Nephron progenitor cell (in vitro differentiated cells): ENCODE measurements around the gene NDUFS7.

Experiments used
- DNase-seq: peaks from one replicate; pipeline ENCODE4 v3.0.0; 2021
- H3K27ac Mint-ChIP-seq: 2 replicates; pipeline ENCODE4 v1.8.0; 2021; ENCODE audit warnings: mild to moderate bottlenecking, moderate library complexity, mixed read lengths
- H3K27me3 Mint-ChIP-seq: 2 replicates; pipeline ENCODE4 v1.8.0; 2021; ENCODE audit warnings: mild to moderate bottlenecking, low read depth, mixed read lengths; ENCODE audit not compliant: poor library complexity
- H3K36me3 Mint-ChIP-seq: 2 replicates; pipeline ENCODE4 v1.8.0; 2021; ENCODE audit warnings: low read depth, mixed read lengths
- H3K4me1 Mint-ChIP-seq: 2 replicates; pipeline ENCODE4 v1.8.0; 2021; ENCODE audit warnings: mixed read lengths
- H3K4me3 Mint-ChIP-seq: 2 replicates; pipeline ENCODE4 v1.8.0; 2021; ENCODE audit warnings: mild to moderate bottlenecking, moderate library complexity, mixed read lengths
- H3K9me3 Mint-ChIP-seq: 2 replicates; pipeline ENCODE4 v1.8.0; 2021; ENCODE audit warnings: mild to moderate bottlenecking, moderate library complexity, mixed read lengths
- CTCF ChIP-seq: fragments of 200-600 bp; sonication (generic); IDR thresholded peaks from 2 replicates; pipeline ENCODE4 v1.5.0; 2021; ENCODE audit warnings: antibody characterized with exemption

Gene NDUFS7

GRCh38 chr19:1411255-1412191, 27.8 kb downstream of the NDUFS7 start:
- peak overlapping the region; percentile 91 for H3K4me3 Mint-ChIP-seq
- peak overlapping the region; percentile 29 for H3K27ac Mint-ChIP-seq
- DNase-seq = no peak
- peaks cover 4% of the 10 kb centered on the region for H3K27me3 Mint-ChIP-seq
- peaks cover 64% of the 10 kb centered on the region for H3K4me1 Mint-ChIP-seq
- peaks cover 12% of the 10 kb centered on the region for H3K36me3 Mint-ChIP-seq
- no peak for TF ChIP-seq CTCF
- no peaks in the 10 kb centered on the region for H3K9me3 Mint-ChIP-seq

- H3K9me3 Mint-ChIP-seq = no peaks in the 10 kb centered on the region
- H3K27ac Mint-ChIP-seq = no peak overlapping the region
- no peaks in the 10 kb centered on the region for H3K27me3 Mint-ChIP-seq
- H3K4me3 Mint-ChIP-seq = no peak overlapping the region
- H3K4me1 Mint-ChIP-seq = peaks cover 73% of the 10 kb centered on the region
- H3K36me3 Mint-ChIP-seq = peaks cover 14% of the 10 kb centered on the region
- DNase-seq = no peak
- no peak for TF ChIP-seq CTCF
Observed at GRCh38 chr19:1412323-1412923, 28.7 kb downstream of the NDUFS7 start.

- Mint-ChIP-seq H3K9me3 (no peaks in the 10 kb centered on the region), H3K36me3 (peaks cover 17% of the 10 kb centered on the region), H3K4me3 (no peak overlapping the region), H3K27ac (peak overlapping the region; percentile 32), H3K4me1 (peaks cover 81% of the 10 kb centered on the region), H3K27me3 (no peaks in the 10 kb centered on the region)
- TF ChIP-seq CTCF = no peak
- DNase-seq = no peak
Observed at GRCh38 chr19:1412995-1413800, 29.5 kb downstream of the NDUFS7 start.

GRCh38 chr19:1416014-1416841, 32.5 kb downstream of the NDUFS7 start:
- H3K4me1 Mint-ChIP-seq = peaks cover 72% of the 10 kb centered on the region
- no peaks in the 10 kb centered on the region for H3K9me3 Mint-ChIP-seq
- DNase-seq = no peak
- no peak for TF ChIP-seq CTCF
- H3K36me3 Mint-ChIP-seq = peaks cover 26% of the 10 kb centered on the region
- peak overlapping the region; percentile 80 for H3K27ac Mint-ChIP-seq
- peak overlapping the region; percentile 66 for H3K4me3 Mint-ChIP-seq
- no peaks in the 10 kb centered on the region for H3K27me3 Mint-ChIP-seq

- TF ChIP-seq CTCF = no peak
- Mint-ChIP-seq H3K27ac (peak overlapping the region; percentile 87), H3K4me3 (peak overlapping the region; percentile 55), H3K36me3 (peaks cover 27% of the 10 kb centered on the region), H3K4me1 (peaks cover 69% of the 10 kb centered on the region), H3K9me3 (no peaks in the 10 kb centered on the region), H3K27me3 (no peaks in the 10 kb centered on the region)
- DNase-seq = no peak
Observed at GRCh38 chr19:1417145-1417544, 33.4 kb downstream of the NDUFS7 start.
